HepG2 (cell line): ENCODE results near the gene SEMA4A. TPM values are rescaled to one million over a fixed set of nuclear protein-coding genes. Genes with fewer than 3 reads are reported as not detected.
"Not testable (repeated sequence)": the region's sequence is repeated elsewhere in the genome, so short reads cannot be mapped to it uniquely, and the experiment has no call there.

Experiments used
- ATAC-seq: fragments of 200-7000 bp; cut with Tn5 transposase; 3 replicates; pipeline ENCODE4 v1.9.1; 2020; ENCODE audit warnings: mild to moderate bottlenecking, moderate library complexity
- BruUV-seq: library from RNA; stranded (reverse); fragments of 400-500 nt; replicated peaks from 2 replicates; lab custom pipeline; 2021; lab: Mats Ljungman, UMichigan
- CTCF ChIA-PET: fragments of 300-600 bp; formaldehyde crosslinking; extraction: SDS; loops from one replicate; lab custom pipeline; 2021; ENCODE audit warnings: low total read pairs, inconsistent platforms, low intra/inter-chr PET ratio; lab: Yijun Ruan, JAX
- POLR2A ChIA-PET: fragments of 350-600 bp; sonication (Branson Sonifier 250); formaldehyde crosslinking; loops from one replicate; lab custom pipeline; 2020; ENCODE audit warnings: antibody characterized with exemption, inconsistent platforms; lab: Yijun Ruan, JAX
- DNase-seq: peaks from one replicate; pipeline ENCODE4 v3.0.0-alpha.2; 2015; ENCODE audit warnings: low spot score
- FAIRE-seq: peaks from 3 replicates; lab custom pipeline; 2011; peaks lifted over from hg19 to GRCh38; lab: Jason Lieb, UNC
- H2AFZ ChIP-seq: one replicate; pipeline ENCODE4 v1.6.1; 2011; ENCODE audit warnings: low read length, inconsistent platforms
- H3K27ac ChIP-seq: fragments of 300-600 bp; 3 replicates; pipeline ENCODE4 v1.8.0; 2011; ENCODE audit warnings: mixed run types, mild to moderate bottlenecking, mixed read lengths, low read length, inconsistent platforms; ENCODE audit not compliant: insufficient read depth; ENCODE audit errors: extremely low read length
- H3K27me3 ChIP-seq, 2 experiments: fragments of 200-600 bp in 1 of 2; 2 replicates in 1 of 2; 3 replicates in 1 of 2; pipeline versions ENCODE4 v1.6.0 to v1.8.0; 2011; ENCODE audit warnings: low read length in 2 of 2, mild to moderate bottlenecking in 2 of 2, moderate library complexity in 2 of 2, inconsistent platforms in 1 of 2; ENCODE audit not compliant: insufficient read depth in 2 of 2, control insufficient read depth in 1 of 2
- H3K36me3 ChIP-seq, 2 experiments: fragments of 200-600 bp in 1 of 2; replicated peaks in 1 of 2; 2 replicates in 1 of 2; 3 replicates in 1 of 2; pipeline versions ENCODE4 v1.5.1 to v1.8.0; 2011; ENCODE audit warnings: low read length in 2 of 2, inconsistent platforms in 1 of 2; ENCODE audit not compliant: insufficient read depth in 2 of 2, control insufficient read depth in 1 of 2
- H3K4me1 ChIP-seq: 2 replicates; pipeline ENCODE4 v1.5.1; 2012; ENCODE audit warnings: low read length, inconsistent platforms; ENCODE audit not compliant: insufficient read depth
- H3K4me2 ChIP-seq: 2 replicates; pipeline ENCODE4 v1.6.0; 2011; ENCODE audit warnings: low read depth, low read length, inconsistent platforms
- H3K4me3 ChIP-seq, 3 experiments: fragments of 200-600 bp in 1 of 3; sonication (generic), shearing (Covaris generic) in 1 of 3; replicated peaks in 1 of 3; 2 replicates each; pipeline ENCODE4 v1.5.1; 2011 to 2016; ENCODE audit warnings: low read length in 3 of 3, inconsistent platforms in 2 of 3, low read depth in 2 of 3, mild to moderate bottlenecking in 2 of 3, control low read depth in 1 of 3, mixed read lengths in 1 of 3; ENCODE audit not compliant: insufficient read depth in 1 of 3
- H3K79me2 ChIP-seq: one replicate; pipeline ENCODE4 v1.6.1; 2011; ENCODE audit warnings: low read length, inconsistent platforms; ENCODE audit not compliant: insufficient read depth
- H3K9ac ChIP-seq: 2 replicates; pipeline ENCODE4 v1.6.0; 2011; ENCODE audit warnings: mild to moderate bottlenecking, low read depth, low read length, inconsistent platforms; ENCODE audit not compliant: insufficient read depth
- H3K9me3 ChIP-seq: 2 replicates; pipeline ENCODE4 v1.5.1; 2012; ENCODE audit warnings: mild to moderate bottlenecking, low read length
- H4K20me1 ChIP-seq: 2 replicates; pipeline ENCODE4 v1.6.0; 2011; ENCODE audit warnings: inconsistent platforms, mild to moderate bottlenecking, low read length, moderate library complexity; ENCODE audit not compliant: insufficient read depth
- ATF7 ChIP-seq, 2 experiments: fragments of 450-650 bp in 1 of 2; sonication (generic) in 1 of 2; formaldehyde crosslinking in 1 of 2; IDR thresholded peaks; 2 replicates each; pipeline versions ENCODE4 v1.4.0 to v1.6.1; 2016 to 2020; ENCODE audit warnings: antibody characterized with exemption in 1 of 2, mild to moderate bottlenecking in 1 of 2, missing genetic modification reagents in 1 of 2
- CEBPB ChIP-seq: IDR thresholded peaks from 2 replicates; pipeline ENCODE4 v1.6.1; 2011; ENCODE audit warnings: low read depth, low read length, improper control_type of control experiment, borderline replicate concordance
- ELF4 ChIP-seq: sonication (generic); formaldehyde crosslinking; IDR thresholded peaks from 2 replicates; pipeline ENCODE4 v1.5.0; 2020; ENCODE audit warnings: missing genetic modification reagents, mild to moderate bottlenecking, moderate library complexity, borderline replicate concordance
- EP300 ChIP-seq, 3 experiments: sonication (generic) in 1 of 3; formaldehyde crosslinking in 1 of 3; IDR thresholded peaks; 2 replicates each; pipeline versions ENCODE4 v1.5.1 to v1.6.1; 2011 to 2020; ENCODE audit warnings: low read depth in 2 of 3, low read length in 2 of 3, borderline replicate concordance in 1 of 3, improper control_type of control experiment in 1 of 3, mild to moderate bottlenecking in 1 of 3, missing genetic modification reagents in 1 of 3, moderate library complexity in 1 of 3
- FOXA3 ChIP-seq: IDR thresholded peaks from 2 replicates; pipeline ENCODE4 v1.6.1; 2016; ENCODE audit warnings: missing genetic modification reagents, missing compliant biosample characterization
- GATAD2A ChIP-seq: IDR thresholded peaks from 2 replicates; pipeline ENCODE4 v1.6.1; 2016
- HMG20A ChIP-seq: IDR thresholded peaks from 2 replicates; pipeline ENCODE4 v1.6.1; 2016; ENCODE audit warnings: borderline replicate concordance
- HNF4A ChIP-seq: sonication (generic); formaldehyde crosslinking; IDR thresholded peaks from 2 replicates; pipeline ENCODE4 v1.4.0; 2020; ENCODE audit warnings: missing genetic modification reagents
- ISL2 ChIP-seq: sonication (generic); formaldehyde crosslinking; IDR thresholded peaks from 2 replicates; pipeline ENCODE4 v1.5.0; 2020; ENCODE audit warnings: missing genetic modification reagents
- NR2C2 ChIP-seq: sonication (generic); formaldehyde crosslinking; IDR thresholded peaks from 2 replicates; pipeline ENCODE4 v1.4.0; 2020; ENCODE audit warnings: missing genetic modification reagents, mild to moderate bottlenecking, moderate library complexity, borderline replicate concordance
- NR2F1 ChIP-seq, 2 experiments: fragments of 450-650 bp in 1 of 2; formaldehyde crosslinking in 1 of 2; IDR thresholded peaks; 2 replicates each; pipeline versions ENCODE4 v1.5.0 to v1.6.1; 2016 to 2020; ENCODE audit warnings: mild to moderate bottlenecking in 1 of 2, missing compliant biosample characterization in 1 of 2, missing genetic modification reagents in 1 of 2, moderate library complexity in 1 of 2
- NR2F2 ChIP-seq: IDR thresholded peaks from 2 replicates; pipeline ENCODE4 v1.6.1; 2012; ENCODE audit warnings: low read depth, inconsistent platforms, borderline replicate concordance
- ZNF652 ChIP-seq: IDR thresholded peaks from 2 replicates; pipeline ENCODE4 v1.6.1; 2016; ENCODE audit warnings: low read depth, borderline replicate concordance
- ZNF792 ChIP-seq: IDR thresholded peaks from 2 replicates; pipeline ENCODE4 v1.6.1; 2016
- WGBS: methylation state at CpG from one replicate; pipeline ENCODE4 v1.1.6; 2017; ENCODE audit warnings: low lambda C conversion rate; 5-methylcytosine and 5-hydroxymethylcytosine counted together
- in situ Hi-C: cut with HindIII; loops from 2 replicates; pipeline ENCODE4 v1.10.0; 2017; ENCODE audit warnings: low pct_unique_long_range_greater_than_20kb; ENCODE audit not compliant: extremely low pct_ligation_motif_present
- intact Hi-C: fragments of 100-400 bp; cut with micrococcal nuclease; formaldehyde crosslinking; loops from one replicate; pipeline ENCODE4 v1.10.0; 2022; ENCODE audit not compliant: unreplicated experiment
- polyA plus RNA-seq, 8 experiments: library from polyadenylated mRNA; depleted of rRNA in 3 of 8; stranded (reverse) in 7 of 8; unstranded in 1 of 8; fragments of >200 nt; fragmentation: Illumina TruSeq in 4 of 8; extraction: Trizol in 4 of 8; gene quantifications; 2 replicates each; pipeline versions ENCODE4 v1.2.1 to v1.2.3, GENCODE V29; 2011 to 2016; ENCODE audit warnings: low read depth in 4 of 8, missing spikeins in 1 of 8, mixed read lengths in 1 of 8; ENCODE audit not compliant: insufficient read depth in 1 of 8
- total RNA-seq, 5 experiments: library from RNA; depleted of rRNA; stranded (reverse); fragments of >200 nt; fragmentation: Illumina TruSeq; extraction: Trizol; gene quantifications; 2 replicates each; pipeline ENCODE4 v1.2.3, GENCODE V29; 2016; ENCODE audit warnings: low read depth in 1 of 5
- TF ChIP-seq, protein P1 (sequence below): IDR thresholded peaks from 2 replicates; pipeline ENCODE4 v1.4.0; 2020; ENCODE audit warnings: mild to moderate bottlenecking, missing genetic modification reagents
- TF ChIP-seq, protein P2 (sequence below), 2 experiments: fragments of 450-650 bp in 1 of 2; sonication (generic) in 1 of 2; formaldehyde crosslinking; IDR thresholded peaks; 2 replicates each; pipeline versions ENCODE4 v1.5.0 to v1.8.0; 2020 to 2022; ENCODE audit warnings: mild to moderate bottlenecking in 1 of 2, missing genetic modification reagents in 1 of 2
- TF ChIP-seq, protein P3 (sequence below): sonication (generic); formaldehyde crosslinking; IDR thresholded peaks from 2 replicates; pipeline ENCODE4 v1.4.0; 2020; ENCODE audit warnings: missing genetic modification reagents

Gene SEMA4A
- total and polyA plus RNA-seq, 2 of the 13 experiments (the other 11 are each of a cell fraction or from before 2014, with no cell fraction given) = 0.09 to 0.20 TPM

- intact Hi-C loops; ATAC-seq; CTCF ChIA-PET; H3K27me3 ChIP-seq; H3K4me2 ChIP-seq; H3K9ac ChIP-seq; in situ Hi-C loops; H3K36me3 ChIP-seq; H3K79me2 ChIP-seq; FAIRE-seq; H2AFZ ChIP-seq; H4K20me1 ChIP-seq; H3K4me3 ChIP-seq; BruUV-seq; TF ChIP-seq ATF7 (CRISPR knock-in tag; IDR thresholded peaks at IDR 0.05); EP300 (CRISPR knock-in tag; IDR thresholded peaks at IDR 0.05; ENCODE audit: borderline replicate concordance): not testable (repeated sequence)
- Histone ChIP-seq H3K9me3 (peaks cover 17% of the 10 kb centered on the region), H3K27ac (peak overlapping the region; percentile 40), H3K4me1 (peaks cover 79% of the 10 kb centered on the region)
- POLR2A ChIA-PET = interaction anchor here (5.0 kb wide), 1 partner anchor 26 kb away, joined by 40 read pairs; the partner anchor contains the start of gene PMF1
- 75% methylated on average over 2 of the region's 2 CpGs for WGBS
- peak; percentile 56 for DNase-seq
- TF ChIP-seq, protein P1, sequence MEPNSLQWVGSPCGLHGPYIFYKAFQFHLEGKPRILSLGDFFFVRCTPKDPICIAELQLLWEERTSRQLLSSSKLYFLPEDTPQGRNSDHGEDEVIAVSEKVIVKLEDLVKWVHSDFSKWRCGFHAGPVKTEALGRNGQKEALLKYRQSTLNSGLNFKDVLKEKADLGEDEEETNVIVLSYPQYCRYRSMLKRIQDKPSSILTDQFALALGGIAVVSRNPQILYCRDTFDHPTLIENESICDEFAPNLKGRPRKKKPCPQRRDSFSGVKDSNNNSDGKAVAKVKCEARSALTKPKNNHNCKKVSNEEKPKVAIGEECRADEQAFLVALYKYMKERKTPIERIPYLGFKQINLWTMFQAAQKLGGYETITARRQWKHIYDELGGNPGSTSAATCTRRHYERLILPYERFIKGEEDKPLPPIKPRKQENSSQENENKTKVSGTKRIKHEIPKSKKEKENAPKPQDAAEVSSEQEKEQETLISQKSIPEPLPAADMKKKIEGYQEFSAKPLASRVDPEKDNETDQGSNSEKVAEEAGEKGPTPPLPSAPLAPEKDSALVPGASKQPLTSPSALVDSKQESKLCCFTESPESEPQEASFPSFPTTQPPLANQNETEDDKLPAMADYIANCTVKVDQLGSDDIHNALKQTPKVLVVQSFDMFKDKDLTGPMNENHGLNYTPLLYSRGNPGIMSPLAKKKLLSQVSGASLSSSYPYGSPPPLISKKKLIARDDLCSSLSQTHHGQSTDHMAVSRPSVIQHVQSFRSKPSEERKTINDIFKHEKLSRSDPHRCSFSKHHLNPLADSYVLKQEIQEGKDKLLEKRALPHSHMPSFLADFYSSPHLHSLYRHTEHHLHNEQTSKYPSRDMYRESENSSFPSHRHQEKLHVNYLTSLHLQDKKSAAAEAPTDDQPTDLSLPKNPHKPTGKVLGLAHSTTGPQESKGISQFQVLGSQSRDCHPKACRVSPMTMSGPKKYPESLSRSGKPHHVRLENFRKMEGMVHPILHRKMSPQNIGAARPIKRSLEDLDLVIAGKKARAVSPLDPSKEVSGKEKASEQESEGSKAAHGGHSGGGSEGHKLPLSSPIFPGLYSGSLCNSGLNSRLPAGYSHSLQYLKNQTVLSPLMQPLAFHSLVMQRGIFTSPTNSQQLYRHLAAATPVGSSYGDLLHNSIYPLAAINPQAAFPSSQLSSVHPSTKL (CRISPR knock-in tag) = peak; percentile 21; the same call in 1 of the 2 replicates
- TF ChIP-seq ATF7 (IDR thresholded peaks at IDR 0.05) (peak; percentile 52), ISL2 (CRISPR knock-in tag) (0 out of 2 replicates have a peak, but pooled peaks have one; percentile 29), HNF4A (CRISPR knock-in tag) (peak; percentile 18; the same call in 1 of the 2 replicates), HMG20A (CRISPR knock-in tag) (0 out of 2 replicates have a peak, but pooled peaks have one; percentile 41), NR2C2 (CRISPR knock-in tag) (peak; percentile 50; the same call in 1 of the 2 replicates), GATAD2A (CRISPR knock-in tag) (peak; percentile 58), NR2F1 (CRISPR knock-in tag; IDR thresholded peaks at IDR 0.05) (peak in 1 of 2 experiments; percentile 54; a peak in 1 of 4 replicates), CEBPB (peak; percentile 77), ZNF792 (CRISPR knock-in tag) (peak; percentile 99), ZNF652 (peak; percentile 70; the same call in 1 of the 2 replicates), FOXA3 (CRISPR knock-in tag) (0 out of 2 replicates have a peak, but pooled peaks have one; percentile 14), ELF4 (CRISPR knock-in tag) (0 out of 2 replicates have a peak, but pooled peaks have one; percentile 57), EP300 (IDR thresholded peaks at IDR 0.05; ENCODE audit: low read depth in 2 of 2, low read length in 2 of 2) (peak in 1 of 2 experiments; percentile 40; a peak in 1 of 4 replicates), NR2F2 (peak; percentile 49; the same call in 1 of the 2 replicates)
- TF ChIP-seq, protein P2, sequence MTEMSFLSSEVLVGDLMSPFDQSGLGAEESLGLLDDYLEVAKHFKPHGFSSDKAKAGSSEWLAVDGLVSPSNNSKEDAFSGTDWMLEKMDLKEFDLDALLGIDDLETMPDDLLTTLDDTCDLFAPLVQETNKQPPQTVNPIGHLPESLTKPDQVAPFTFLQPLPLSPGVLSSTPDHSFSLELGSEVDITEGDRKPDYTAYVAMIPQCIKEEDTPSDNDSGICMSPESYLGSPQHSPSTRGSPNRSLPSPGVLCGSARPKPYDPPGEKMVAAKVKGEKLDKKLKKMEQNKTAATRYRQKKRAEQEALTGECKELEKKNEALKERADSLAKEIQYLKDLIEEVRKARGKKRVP (CRISPR knock-in tag; IDR thresholded peaks at IDR 0.05) = peak; percentile 56 to 95; a peak in 2 of 4 replicates
- TF ChIP-seq, protein P3, sequence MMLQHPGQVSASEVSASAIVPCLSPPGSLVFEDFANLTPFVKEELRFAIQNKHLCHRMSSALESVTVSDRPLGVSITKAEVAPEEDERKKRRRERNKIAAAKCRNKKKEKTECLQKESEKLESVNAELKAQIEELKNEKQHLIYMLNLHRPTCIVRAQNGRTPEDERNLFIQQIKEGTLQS (CRISPR knock-in tag) = 0 out of 2 replicates have a peak, but pooled peaks have one; percentile 40
Measured at GRCh38 chr1:156186347-156187177, 33.2 kb downstream of the SEMA4A start.
